Measurements from ENCODE around the gene RPL32. TPM values are rescaled to one million over a fixed set of nuclear protein-coding genes. Genes with fewer than 3 reads are reported as not detected.

RPL32 gene
- total and polyA plus RNA-seq, 2 of the 4 experiments (the other 2 are of a cell fraction): 566 to 1,856 TPM

- Histone ChIP-seq H3K36me3 (ENCODE audit: control insufficient read depth, insufficient read depth, low read length) (peaks cover 20% of the 10 kb centered on the region; the same call in 1 of the 2 replicates), H2BK15ac (ENCODE audit: low read depth, low read length) (no peak overlapping the region), H3K4me2 (ENCODE audit: low read depth, low read length) (no peak overlapping the region), H2AFZ (replicated peaks; ENCODE audit: low read length, poor library complexity) (no peak overlapping the region), H4K91ac (ENCODE audit: insufficient read depth, low read depth, low read length) (no peak overlapping the region), H3K9me3 (ENCODE audit: control insufficient read depth, insufficient read depth, low read length) (no peaks in the 10 kb centered on the region), H3K14ac (replicated peaks; ENCODE audit: low read depth, low read length) (no peak overlapping the region), H3K79me1 (ENCODE audit: low read depth in 1 of 2, low read length in 2 of 2) (peaks cover 0 to 4% of the 10 kb centered on the region in 2 experiments; a peak in 1 of 4 replicates), H3K4me1 (ENCODE audit: control insufficient read depth, insufficient read depth, low read length) (no peaks in the 10 kb centered on the region; the same call in 1 of the 2 replicates), H2AK5ac (ENCODE audit: low read depth, low read length) (no peak overlapping the region), H3K27me3 (ENCODE audit: control insufficient read depth, insufficient read depth, low read length) (no peaks in the 10 kb centered on the region), H3K18ac (ENCODE audit: low read depth, low read length) (no peak overlapping the region), H3K4me3 (ENCODE audit: insufficient read depth, low read depth, low read length) (no peak overlapping the region), H3K56ac (ENCODE audit: extremely low read depth, insufficient read depth, low read length) (no peak overlapping the region), H3K27ac (ENCODE audit: insufficient read depth, low read length) (no peak overlapping the region), H3K9me1 (ENCODE audit: insufficient read depth, low read length) (peaks cover 9% of the 10 kb centered on the region; the same call in 1 of the 2 replicates), H2BK5ac (ENCODE audit: low read depth, low read length, poor library complexity, severe bottlenecking) (no peak overlapping the region), H4K5ac (ENCODE audit: low read depth, low read length) (no peak overlapping the region), H2AK9ac (replicated peaks; ENCODE audit: low read depth, low read length, poor library complexity) (no peak overlapping the region), H3K9ac (ENCODE audit: low read depth, low read length) (no peak overlapping the region), H2BK120ac (ENCODE audit: low read depth, low read length) (no peak overlapping the region), H3K23ac (ENCODE audit: low read depth, low read length) (no peak overlapping the region), H3K4ac (ENCODE audit: low read depth, low read length) (no peak overlapping the region), H4K20me1 (ENCODE audit: insufficient read depth, low read length) (no peaks in the 10 kb centered on the region), H4K8ac (ENCODE audit: low read depth in 2 of 2, low read length in 2 of 2) (no peak overlapping the region), H2BK20ac (ENCODE audit: low read depth, low read length) (no peak overlapping the region)
- in situ Hi-C loops (cut with MboI; ENCODE audit: low sequenced_read_pairs) (no loop called here), dilution Hi-C loops (cut with HindIII; ENCODE audit: low sequenced_read_pairs, unreplicated experiment) (no loop called here), intact Hi-C loops (cut with micrococcal nuclease) (no loop called here)
- TF ChIP-seq NFE2L2 (IDR thresholded peaks at IDR 0.05; ENCODE audit: low read depth, low read length): no peak
- TF ChIP-seq POLR2A (IDR thresholded peaks at IDR 0.05; ENCODE audit: low read depth, low read length): no peak
- no peak for TF ChIP-seq MXI1 (IDR thresholded peaks at IDR 0.05; ENCODE audit: borderline replicate concordance, low read depth, low read length)
- TF ChIP-seq RAD21 (IDR thresholded peaks at IDR 0.05; ENCODE audit: low read length): no peak
- TF ChIP-seq MAZ (IDR thresholded peaks at IDR 0.05; ENCODE audit: borderline replicate concordance, low read depth, low read length): no peak
- TF ChIP-seq, protein P1, sequence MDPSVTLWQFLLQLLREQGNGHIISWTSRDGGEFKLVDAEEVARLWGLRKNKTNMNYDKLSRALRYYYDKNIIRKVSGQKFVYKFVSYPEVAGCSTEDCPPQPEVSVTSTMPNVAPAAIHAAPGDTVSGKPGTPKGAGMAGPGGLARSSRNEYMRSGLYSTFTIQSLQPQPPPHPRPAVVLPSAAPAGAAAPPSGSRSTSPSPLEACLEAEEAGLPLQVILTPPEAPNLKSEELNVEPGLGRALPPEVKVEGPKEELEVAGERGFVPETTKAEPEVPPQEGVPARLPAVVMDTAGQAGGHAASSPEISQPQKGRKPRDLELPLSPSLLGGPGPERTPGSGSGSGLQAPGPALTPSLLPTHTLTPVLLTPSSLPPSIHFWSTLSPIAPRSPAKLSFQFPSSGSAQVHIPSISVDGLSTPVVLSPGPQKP (IDR thresholded peaks at IDR 0.05; ENCODE audit: borderline replicate concordance, low read depth, low read length): no peak
- no peak for TF ChIP-seq MAFK (IDR thresholded peaks at IDR 0.05; ENCODE audit: low read depth, low read length)
- no peak for TF ChIP-seq USF2 (IDR thresholded peaks at IDR 0.05; ENCODE audit: low read depth, low read length)
- no peak for TF ChIP-seq FOS (IDR thresholded peaks at IDR 0.05; ENCODE audit: low read depth, low read length)
- TF ChIP-seq RCOR1 (IDR thresholded peaks at IDR 0.05; ENCODE audit: insufficient replicate concordance, low read length): no peak
- TF ChIP-seq CTCF (conservative IDR thresholded peaks at IDR 0.05; ENCODE audit: low read depth, low read length): no peak
- TF ChIP-seq RFX5 (IDR thresholded peaks at IDR 0.05; ENCODE audit: low read depth, low read length): no peak
- TF ChIP-seq BHLHE40 (IDR thresholded peaks at IDR 0.05; ENCODE audit: low read depth, low read length): no peak
- TF ChIP-seq CEBPB (IDR thresholded peaks at IDR 0.05; ENCODE audit: low read depth, low read length): no peak
- no peak for TF ChIP-seq CHD1 (IDR thresholded peaks at IDR 0.05; ENCODE audit: low read depth, low read length)
- no peak for TF ChIP-seq SMC3 (IDR thresholded peaks at IDR 0.05; ENCODE audit: low read depth, low read length)
- WGBS, 2 experiments (ENCODE audit: extremely low coverage in 2 of 2, insufficient read length in 1 of 2): 94% methylated on average over 5 of the region's 12 CpGs; no CpG with 5 or more reads in 1 of the 2 experiments
- BruUV-seq (replicated peaks): no TSS peak
- POLR2A ChIA-PET (ENCODE audit: unreplicated experiment): no interaction called here
- ATAC-seq (ENCODE audit: low read depth) (no peak), DNase-seq (no peak)
- CTCF ChIA-PET: no interaction called here
Measured at GRCh38 chr3:12803371-12803770, 38.0 kb downstream of the RPL32 start.
